Measurements from ENCODE around the gene IRX3.

DNA sequence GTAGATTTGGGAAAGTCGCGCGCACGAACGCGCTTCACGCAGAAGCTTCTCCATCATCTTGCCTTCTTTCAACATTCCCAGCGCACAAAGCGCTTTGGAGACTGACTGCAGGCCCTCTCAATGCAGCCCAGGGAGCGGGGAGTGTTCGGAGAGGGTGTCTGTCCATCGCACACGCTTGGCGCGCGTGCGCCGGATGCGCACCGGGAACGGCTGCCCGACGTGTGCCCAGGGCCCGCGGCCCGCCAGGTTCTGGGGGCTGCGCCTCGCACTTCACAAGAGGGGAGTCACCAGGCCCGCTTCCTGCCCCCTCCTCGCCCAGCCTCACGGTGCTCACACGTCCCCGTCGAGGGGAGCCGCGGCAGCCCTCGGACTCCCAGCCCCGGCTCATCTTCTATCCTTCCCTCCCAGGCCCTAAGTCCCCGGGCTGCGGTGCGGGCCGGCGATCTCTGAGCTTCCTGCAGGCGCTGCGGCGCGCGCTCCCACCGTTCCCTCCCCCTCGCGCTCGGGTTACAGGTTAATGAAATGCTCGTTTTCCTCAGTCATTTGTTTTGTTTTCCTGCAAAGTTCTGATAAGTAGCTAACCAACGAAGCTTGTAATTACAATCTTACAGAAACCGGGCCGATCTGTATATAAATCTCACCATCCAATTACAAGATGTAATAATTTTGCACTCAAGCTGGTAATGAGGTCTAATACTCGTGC is 2.8 kb upstream of the IRX3 start:
- TF ChIP-seq, protein P1, sequence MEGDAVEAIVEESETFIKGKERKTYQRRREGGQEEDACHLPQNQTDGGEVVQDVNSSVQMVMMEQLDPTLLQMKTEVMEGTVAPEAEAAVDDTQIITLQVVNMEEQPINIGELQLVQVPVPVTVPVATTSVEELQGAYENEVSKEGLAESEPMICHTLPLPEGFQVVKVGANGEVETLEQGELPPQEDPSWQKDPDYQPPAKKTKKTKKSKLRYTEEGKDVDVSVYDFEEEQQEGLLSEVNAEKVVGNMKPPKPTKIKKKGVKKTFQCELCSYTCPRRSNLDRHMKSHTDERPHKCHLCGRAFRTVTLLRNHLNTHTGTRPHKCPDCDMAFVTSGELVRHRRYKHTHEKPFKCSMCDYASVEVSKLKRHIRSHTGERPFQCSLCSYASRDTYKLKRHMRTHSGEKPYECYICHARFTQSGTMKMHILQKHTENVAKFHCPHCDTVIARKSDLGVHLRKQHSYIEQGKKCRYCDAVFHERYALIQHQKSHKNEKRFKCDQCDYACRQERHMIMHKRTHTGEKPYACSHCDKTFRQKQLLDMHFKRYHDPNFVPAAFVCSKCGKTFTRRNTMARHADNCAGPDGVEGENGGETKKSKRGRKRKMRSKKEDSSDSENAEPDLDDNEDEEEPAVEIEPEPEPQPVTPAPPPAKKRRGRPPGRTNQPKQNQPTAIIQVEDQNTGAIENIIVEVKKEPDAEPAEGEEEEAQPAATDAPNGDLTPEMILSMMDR (IDR thresholded peaks at IDR 0.05): no peak
- TF ChIP-seq POLR2A (IDR thresholded peaks at IDR 0.05) (no peak), POLR2AphosphoS5 (IDR thresholded peaks at IDR 0.05) (no peak)

All from prostate gland (tissue), 2 donors.